Measurements from ENCODE around the gene EFCAB6.

DNA sequence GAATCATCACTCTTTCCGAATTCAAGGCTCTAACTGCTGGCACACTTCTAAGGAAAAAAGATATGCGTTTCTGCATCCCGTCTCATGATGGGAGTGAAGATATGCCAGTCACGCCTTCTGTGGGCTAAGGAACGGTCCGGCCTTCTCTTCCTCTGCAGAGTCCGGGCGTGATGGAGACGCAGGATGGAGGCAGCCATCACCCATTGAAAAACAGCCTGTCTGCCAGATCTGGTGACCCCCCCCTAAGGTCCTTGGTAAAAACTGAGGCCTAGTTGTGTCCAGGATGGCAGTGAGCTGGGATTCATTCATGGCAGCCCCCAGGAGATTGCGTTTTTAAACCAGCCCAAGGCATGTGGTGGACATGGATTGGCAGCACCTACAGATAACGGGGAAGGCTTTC, 6.9 kb upstream of the EFCAB6 start:
- no peak for TF ChIP-seq EZH2 (IDR thresholded peaks at IDR 0.05; ENCODE audit: low read depth)
- TF ChIP-seq, protein P1, sequence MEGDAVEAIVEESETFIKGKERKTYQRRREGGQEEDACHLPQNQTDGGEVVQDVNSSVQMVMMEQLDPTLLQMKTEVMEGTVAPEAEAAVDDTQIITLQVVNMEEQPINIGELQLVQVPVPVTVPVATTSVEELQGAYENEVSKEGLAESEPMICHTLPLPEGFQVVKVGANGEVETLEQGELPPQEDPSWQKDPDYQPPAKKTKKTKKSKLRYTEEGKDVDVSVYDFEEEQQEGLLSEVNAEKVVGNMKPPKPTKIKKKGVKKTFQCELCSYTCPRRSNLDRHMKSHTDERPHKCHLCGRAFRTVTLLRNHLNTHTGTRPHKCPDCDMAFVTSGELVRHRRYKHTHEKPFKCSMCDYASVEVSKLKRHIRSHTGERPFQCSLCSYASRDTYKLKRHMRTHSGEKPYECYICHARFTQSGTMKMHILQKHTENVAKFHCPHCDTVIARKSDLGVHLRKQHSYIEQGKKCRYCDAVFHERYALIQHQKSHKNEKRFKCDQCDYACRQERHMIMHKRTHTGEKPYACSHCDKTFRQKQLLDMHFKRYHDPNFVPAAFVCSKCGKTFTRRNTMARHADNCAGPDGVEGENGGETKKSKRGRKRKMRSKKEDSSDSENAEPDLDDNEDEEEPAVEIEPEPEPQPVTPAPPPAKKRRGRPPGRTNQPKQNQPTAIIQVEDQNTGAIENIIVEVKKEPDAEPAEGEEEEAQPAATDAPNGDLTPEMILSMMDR (conservative IDR thresholded peaks at IDR 0.05): no peak

Data from PC-9 (cell line).